ENCODE results near the gene SMPX.

The SMPX gene

GRCh38 chrX:21741869-21742701 lies 15.8 kb downstream of the SMPX start:
- no peak for DNase-seq

GRCh38 chrX:21741364-21741763 lies 16.6 kb downstream of the SMPX start:
- DNase-seq, result no peak

- no peak for DNase-seq
Measured at GRCh38 chrX:21740329-21741274, 17.3 kb downstream of the SMPX start.

GRCh38 chrX:21738950-21739287 lies 19.0 kb downstream of the SMPX start:
- no peak for DNase-seq

- DNase-seq, result no peak
Measured at GRCh38 chrX:21738210-21738949, 19.5 kb downstream of the SMPX start.

GRCh38 chrX:21735768-21736127 lies 22.2 kb downstream of the SMPX start:
- no peak for DNase-seq

- no peak for DNase-seq
Measured at GRCh38 chrX:21735038-21735767, 22.7 kb downstream of the SMPX start.

- no peak for DNase-seq
Measured at GRCh38 chrX:21734175-21734574, 23.7 kb downstream of the SMPX start.

- DNase-seq, result no peak
Measured at GRCh38 chrX:21733705-21734104, 24.2 kb downstream of the SMPX start.

GRCh38 chrX:21730026-21730425 lies 27.9 kb downstream of the SMPX start:
- no peak for DNase-seq

GRCh38 chrX:21728276-21728968 lies 29.5 kb downstream of the SMPX start:
- DNase-seq, result no peak

GRCh38 chrX:21725916-21726315 lies 32.0 kb downstream of the SMPX start:
- DNase-seq, result no peak

GRCh38 chrX:21725496-21725895 lies 32.4 kb downstream of the SMPX start:
- DNase-seq, result no peak

- DNase-seq, result no peak
Measured at GRCh38 chrX:21723814-21724213, 34.1 kb downstream of the SMPX start.

- DNase-seq, result no peak
Measured at GRCh38 chrX:21723084-21723483, 34.8 kb downstream of the SMPX start.

GRCh38 chrX:21721195-21721594 lies 36.7 kb downstream of the SMPX start:
- no peak for DNase-seq

GRCh38 chrX:21718575-21718974 lies 39.3 kb downstream of the SMPX start:
- no peak for DNase-seq

GRCh38 chrX:21717802-21718201 lies 40.1 kb downstream of the SMPX start:
- DNase-seq, result no peak

GRCh38 chrX:21715825-21716224 lies 42.1 kb downstream of the SMPX start:
- DNase-seq, result no peak

GRCh38 chrX:21715337-21715736 lies 42.6 kb downstream of the SMPX start:
- DNase-seq, result no peak

- no peak for DNase-seq
Measured at GRCh38 chrX:21711848-21712197, 46.1 kb downstream of the SMPX start.

All from CD4-positive, alpha-beta T cell treated with Interleukin-17A for 4 hours (primary cell).